Naive thymus-derived CD4-positive, alpha-beta T cell (primary cell): ENCODE data around the gene BHLHA15. TPM values are rescaled to one million over a fixed set of nuclear protein-coding genes. Genes with fewer than 3 reads are reported as not detected.

Source experiments
- ATAC-seq: fragments of 150-1000 bp; cut with Tn5 transposase; 2 replicates; pipeline ENCODE4 v1.10.0; 2021; ENCODE audit warnings: mild to moderate bottlenecking, moderate library complexity
- CTCF ChIA-PET: fragments of 350-600 bp; sonication (Branson Sonifier 250); formaldehyde crosslinking; loops from one replicate; lab custom pipeline; 2021; ENCODE audit warnings: antibody characterized with exemption; lab: Charles Lee
- POLR2A ChIA-PET: fragments of 350-600 bp; sonication (Branson Sonifier 250); formaldehyde crosslinking; loops from one replicate; lab custom pipeline; 2021; ENCODE audit warnings: antibody characterized with exemption, inconsistent platforms; lab: Charles Lee
- DNase-seq, 9 donors: peaks; one replicate each; pipeline versions ENCODE4 v3.0.0 to v3.0.0-alpha.2; 2020 to 2022; ENCODE audit warnings: mixed read lengths in 1 of 9
- H3K27ac ChIP-seq: one replicate; pipeline ENCODE4 v1.7.0; 2013; ENCODE audit warnings: mild to moderate bottlenecking, low read depth, low read length, moderate library complexity
- H3K27me3 ChIP-seq, 2 donors: one replicate each; pipeline ENCODE4 v1.7.0; 2013; ENCODE audit warnings: low read length in 2 of 2, mild to moderate bottlenecking in 2 of 2, moderate library complexity in 2 of 2; ENCODE audit not compliant: control insufficient read depth in 2 of 2, insufficient read depth in 2 of 2
- H3K36me3 ChIP-seq, 3 experiments: 1 replicate in 2 of 3; 2 replicates in 1 of 3; pipeline ENCODE4 v1.7.0; 2013; ENCODE audit warnings: low read length in 3 of 3, mild to moderate bottlenecking in 3 of 3, moderate library complexity in 1 of 3; ENCODE audit not compliant: insufficient read depth in 3 of 3, control insufficient read depth in 2 of 3
- H3K4me1 ChIP-seq, 2 donors: one replicate each; pipeline ENCODE4 v1.7.0; 2013; ENCODE audit warnings: low read length in 2 of 2, mild to moderate bottlenecking in 2 of 2, moderate library complexity in 1 of 2; ENCODE audit not compliant: control insufficient read depth in 2 of 2, insufficient read depth in 2 of 2
- H3K4me3 ChIP-seq: 2 replicates; pipeline ENCODE4 v1.7.0; 2013; ENCODE audit warnings: mild to moderate bottlenecking, low read length
- H3K9me3 ChIP-seq, 3 experiments: 1 replicate in 2 of 3; 2 replicates in 1 of 3; pipeline ENCODE4 v1.7.0; 2013; ENCODE audit warnings: low read length in 3 of 3; ENCODE audit not compliant: control insufficient read depth in 2 of 3
- H3K27ac Mint-ChIP-seq, 9 donors: one replicate each; pipeline ENCODE4 v1.8.0; 2020 to 2022; ENCODE audit warnings: mixed read lengths in 9 of 9, mild to moderate bottlenecking in 8 of 9, moderate library complexity in 5 of 9, inconsistent platforms in 2 of 9
- H3K27me3 Mint-ChIP-seq, 5 donors: one replicate each; pipeline ENCODE4 v1.8.0; 2021 to 2022; ENCODE audit warnings: mixed read lengths in 5 of 5, mild to moderate bottlenecking in 1 of 5
- H3K36me3 Mint-ChIP-seq, 5 donors: one replicate each; pipeline ENCODE4 v1.8.0; 2020 to 2022; ENCODE audit warnings: mixed read lengths in 5 of 5, mild to moderate bottlenecking in 3 of 5, inconsistent platforms in 1 of 5
- H3K4me1 Mint-ChIP-seq, 7 donors: one replicate each; pipeline ENCODE4 v1.8.0; 2020 to 2022; ENCODE audit warnings: mixed read lengths in 7 of 7, mild to moderate bottlenecking in 3 of 7, inconsistent platforms in 1 of 7
- H3K4me3 Mint-ChIP-seq, 10 donors: one replicate each; pipeline ENCODE4 v1.8.0; 2020 to 2022; ENCODE audit warnings: mild to moderate bottlenecking in 10 of 10, mixed read lengths in 10 of 10, moderate library complexity in 6 of 10, inconsistent platforms in 2 of 10
- H3K9me3 Mint-ChIP-seq, 11 donors: one replicate each; pipeline ENCODE4 v1.8.0; 2020 to 2022; ENCODE audit warnings: mixed read lengths in 11 of 11, mild to moderate bottlenecking in 4 of 11, inconsistent platforms in 1 of 11, moderate library complexity in 1 of 11
- intact Hi-C, 2 donors: fragments of 100-400 bp; cut with micrococcal nuclease; formaldehyde crosslinking; loops; one replicate each; pipeline ENCODE4 v1.15.1; 2023
- polyA plus RNA-seq, 2 donors: library from polyadenylated mRNA; unstranded; fragments of 300-500 nt; fragmentation: Illumina TruSeq; gene quantifications; one replicate each; pipeline ENCODE4 v1.2.3, GENCODE V29; 2021
- total RNA-seq, 6 experiments: library from RNA in 5 of 6; stranded (reverse) in 5 of 6; gene quantifications; 1 replicate in 5 of 6; 2 replicates in 1 of 6; pipeline ENCODE4 v1.2.3 and lab custom pipeline; 2021 to 2026

BHLHA15 gene
- under 1 TPM in 2 of 5 experiments, not detected in 3; 0.39 to 0.80 TPM for total RNA-seq
- not detected for polyA plus RNA-seq
- total RNA-seq (lab: John Stamatoyannopoulos, UW), result not detected

DNA sequence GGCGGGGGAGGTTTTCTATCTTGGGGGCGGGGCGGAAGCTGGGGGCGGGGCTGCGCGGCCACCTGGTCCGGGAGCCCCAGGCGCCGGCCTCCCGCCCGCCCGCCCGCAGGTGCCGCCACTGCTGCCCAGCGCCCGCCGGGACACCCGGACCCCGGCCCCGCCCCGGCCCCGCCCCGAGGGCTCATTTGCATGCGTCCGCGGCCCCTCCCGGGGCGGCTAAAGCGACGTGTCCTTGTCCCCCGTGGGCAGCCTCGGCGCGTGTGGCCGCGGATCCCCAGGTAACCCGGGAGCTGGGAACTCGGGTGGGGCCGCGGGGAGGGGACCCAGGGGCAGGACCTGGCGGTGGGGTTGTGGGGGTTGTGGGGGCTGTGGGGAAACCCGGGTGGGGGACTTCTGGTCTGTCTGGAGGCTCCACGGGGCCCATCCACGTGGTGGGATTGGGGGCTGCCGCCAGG is at the start of gene BHLHA15:
Gene BHLHA15 (plus strand): TSS at position 219 of the 455 bp plus-strand sequence. CDS start 871 bp downstream, outside the sequence.
- H3K27me3 ChIP-seq, result no peaks in the 10 kb centered on the region
- peaks cover 0 to 21% (median 7%) of the 10 kb centered on the region in 3 experiments for H3K36me3 ChIP-seq
- H3K27ac Mint-ChIP-seq, result peak within 1 kb of the TSS in 5 of 9 donors; percentile 25 to 84 (median 58)
- H3K4me3 Mint-ChIP-seq, result peak within 1 kb of the TSS; percentile 48 to 79 (median 64)
- intact Hi-C loops, result loop anchor here in 1 of 2 donors (1.0 to 2.0 kb wide), 2 partner anchors 9 to 40 kb away; no protein-coding TSS in a partner anchor
- no peaks in the 10 kb centered on the region for H3K9me3 Mint-ChIP-seq
- H3K4me3 ChIP-seq, result no peak within 1 kb of the TSS
- peaks cover 0 to 22% (median 7%) of the 10 kb centered on the region in 5 donors for H3K36me3 Mint-ChIP-seq
- peaks cover 0 to 5% of the 10 kb centered on the region in 2 donors for H3K4me1 ChIP-seq
- DNase-seq (peak in 1 of 9 donors; percentile 48), ATAC-seq (no peak)
- peaks cover 0 to 3% (median 0%) of the 10 kb centered on the region in 5 donors for H3K27me3 Mint-ChIP-seq
- H3K4me1 Mint-ChIP-seq, result peaks cover 0 to 14% (median 5%) of the 10 kb centered on the region in 7 donors
- no peak within 1 kb of the TSS for H3K27ac ChIP-seq
- ChIA-PET CTCF (interaction anchor here (1.0 kb wide), 1 partner anchor 39 kb away, joined by 3 read pairs; no protein-coding TSS in a partner anchor), POLR2A (interaction anchor here (1.8 to 2.1 kb wide), 2 partner anchors 9 to 40 kb away, joined by 8 to 14 read pairs; partner anchors contain the start of gene TECPR1)
- no peaks in the 10 kb centered on the region for H3K9me3 ChIP-seq

DNA sequence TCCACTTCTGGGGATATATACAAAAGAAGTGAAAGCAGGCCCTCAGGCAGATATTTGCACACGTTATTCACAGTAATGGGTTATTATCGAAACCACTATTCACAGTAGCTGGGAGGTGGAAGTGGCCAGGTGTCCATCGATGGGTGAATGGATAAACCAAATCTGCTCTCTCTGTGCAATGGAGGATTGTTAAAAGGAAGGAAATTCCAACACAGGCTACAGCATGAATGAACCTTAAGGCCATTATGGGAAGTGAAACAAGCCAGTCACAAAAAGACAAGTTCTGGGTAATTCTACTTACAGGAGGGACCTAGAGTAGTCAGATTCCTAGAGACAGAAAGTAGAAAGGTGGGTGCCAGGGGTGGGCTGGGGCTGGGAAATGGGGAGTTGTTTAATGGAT is 48.5 kb upstream of the BHLHA15 start:
- peaks cover 0 to 19% (median 16%) of the 10 kb centered on the region in 7 donors for H3K4me1 Mint-ChIP-seq
- intact Hi-C loops, result loop anchor here in 1 of 2 donors (10.0 kb wide), 1 partner anchor 1048 kb away; the partner anchor contains the start of gene SDHAF3
- CTCF ChIA-PET, result interaction anchor here (0.6 to 0.7 kb wide), 2 partner anchors 14 to 86 kb away, joined by 3 read pairs; no protein-coding TSS in a partner anchor
- POLR2A ChIA-PET, result no interaction called here
- H3K4me3 Mint-ChIP-seq, result no peak overlapping the region
- no peaks in the 10 kb centered on the region for H3K27me3 ChIP-seq
- H3K9me3 Mint-ChIP-seq, result no peaks in the 10 kb centered on the region
- DNase-seq (no peak), ATAC-seq (peak; percentile 47)
- H3K36me3 Mint-ChIP-seq, result peaks cover 0 to 16% (median 5%) of the 10 kb centered on the region in 5 donors
- H3K27ac Mint-ChIP-seq, result peak overlapping the region in 3 of 9 donors; percentile 6 to 66 (median 43)
- no peaks in the 10 kb centered on the region for H3K9me3 ChIP-seq
- no peaks in the 10 kb centered on the region for H3K4me1 ChIP-seq
- no peaks in the 10 kb centered on the region for H3K27me3 Mint-ChIP-seq
- H3K36me3 ChIP-seq, result peaks cover 0 to 14% (median 0%) of the 10 kb centered on the region in 3 experiments
- no peak overlapping the region for H3K4me3 ChIP-seq
- H3K27ac ChIP-seq, result no peak overlapping the region

GRCh38 chr7:98163269-98163668 is 48.0 kb upstream of the BHLHA15 start:
- no peak overlapping the region for H3K4me3 ChIP-seq
- intact Hi-C loops, result loop anchor here in 1 of 2 donors (10.0 kb wide), 1 partner anchor 1048 kb away; the partner anchor contains the start of gene SDHAF3
- Mint-ChIP-seq H3K27me3 (no peaks in the 10 kb centered on the region), H3K36me3 (peaks cover 0 to 16% (median 4%) of the 10 kb centered on the region in 5 donors), H3K27ac (peak overlapping the region in 1 of 9 donors; percentile 66), H3K4me3 (no peak overlapping the region), H3K9me3 (no peaks in the 10 kb centered on the region), H3K4me1 (peaks cover 2 to 23% (median 18%) of the 10 kb centered on the region in 7 donors)
- no peaks in the 10 kb centered on the region for H3K9me3 ChIP-seq
- peaks cover 0 to 9% (median 0%) of the 10 kb centered on the region in 3 experiments for H3K36me3 ChIP-seq
- H3K27ac ChIP-seq, result no peak overlapping the region
- ChIA-PET POLR2A (no interaction called here), CTCF (interaction anchor here (0.6 to 6.4 kb wide), 2 partner anchors 86 to 141 kb away, joined by 3 to 85 read pairs; no protein-coding TSS in a partner anchor)
- no peaks in the 10 kb centered on the region for H3K4me1 ChIP-seq
- DNase-seq, result no peak
- H3K27me3 ChIP-seq, result no peaks in the 10 kb centered on the region
- ATAC-seq, result no peak

GRCh38 chr7:98163704-98164494 is 47.3 kb upstream of the BHLHA15 start:
- Mint-ChIP-seq H3K27ac (peak overlapping the region in 1 of 9 donors; percentile 79), H3K36me3 (peaks cover 0 to 16% (median 4%) of the 10 kb centered on the region in 5 donors), H3K27me3 (no peaks in the 10 kb centered on the region), H3K9me3 (no peaks in the 10 kb centered on the region), H3K4me3 (no peak overlapping the region), H3K4me1 (peaks cover 5 to 26% (median 22%) of the 10 kb centered on the region in 7 donors)
- Histone ChIP-seq H3K36me3 (peaks cover 0 to 9% (median 0%) of the 10 kb centered on the region in 3 experiments), H3K9me3 (no peaks in the 10 kb centered on the region), H3K4me1 (no peaks in the 10 kb centered on the region), H3K4me3 (no peak overlapping the region), H3K27ac (no peak overlapping the region), H3K27me3 (no peaks in the 10 kb centered on the region)
- ChIA-PET POLR2A (no interaction called here), CTCF (interaction anchor here (6.4 kb wide), 1 partner anchor 142 kb away, joined by 85 read pairs; no protein-coding TSS in a partner anchor)
- ATAC-seq (no peak), DNase-seq (no peak)
- intact Hi-C loops, result loop anchor here in 1 of 2 donors (10.0 kb wide), 1 partner anchor 1049 kb away; the partner anchor contains the start of gene SDHAF3

DNA sequence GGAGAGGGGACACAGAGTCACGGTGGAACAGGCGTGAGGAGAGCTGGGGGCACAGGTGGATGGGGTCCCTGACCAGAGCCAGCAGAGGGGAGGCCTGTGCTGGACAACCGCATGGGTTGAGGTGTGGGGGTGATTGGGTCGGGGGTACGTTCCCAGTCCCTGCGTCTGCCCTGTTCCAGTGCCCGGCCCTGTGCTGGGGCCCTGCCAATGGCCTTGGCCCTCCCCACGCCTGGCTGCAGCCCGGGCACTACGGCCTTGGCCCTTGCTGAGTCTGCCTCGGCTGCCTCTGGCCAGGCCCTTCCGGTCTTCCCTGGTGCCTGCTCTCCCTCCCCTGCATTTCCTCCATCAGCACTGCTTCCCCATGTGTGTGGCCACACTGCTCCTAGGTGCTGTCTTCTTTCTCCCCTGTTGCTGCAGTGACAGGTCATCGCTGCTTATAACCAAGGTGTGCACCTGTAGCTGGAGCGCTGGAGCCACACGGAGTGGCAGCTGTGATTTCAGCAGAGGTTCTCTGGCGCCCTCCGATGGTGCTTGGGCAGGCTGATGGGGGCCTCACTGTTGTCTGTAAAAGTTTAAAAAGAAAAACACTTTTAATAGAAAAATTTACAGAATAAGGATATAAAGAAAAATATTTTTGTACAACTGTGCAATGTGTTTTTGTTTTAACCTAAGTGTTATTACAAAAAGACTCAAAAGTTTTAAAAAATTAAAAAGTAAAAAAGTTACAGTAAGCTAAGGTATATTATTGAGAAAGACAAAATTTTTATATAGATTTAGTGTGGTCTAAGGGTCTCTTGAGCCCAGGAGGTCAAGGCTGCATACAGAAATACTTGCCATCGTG is 45.2 kb upstream of the BHLHA15 start:
- H3K4me3 ChIP-seq, result no peak overlapping the region
- peak overlapping the region in 1 of 9 donors; percentile 46 for H3K27ac Mint-ChIP-seq
- no peaks in the 10 kb centered on the region for H3K27me3 Mint-ChIP-seq
- H3K36me3 Mint-ChIP-seq, result peaks cover 0 to 20% (median 0%) of the 10 kb centered on the region in 5 donors
- no peaks in the 10 kb centered on the region for H3K9me3 Mint-ChIP-seq
- H3K27ac ChIP-seq, result no peak overlapping the region
- ChIA-PET CTCF (interaction anchor here (0.6 to 6.4 kb wide), 10 partner anchors 9 to 1465 kb away, joined by 3 to 85 read pairs (median 4); partner anchors contain the start of gene TRRAP), POLR2A (no interaction called here)
- intact Hi-C loops, result loop anchor here in 1 of 2 donors (5.0 to 10.0 kb wide), 2 partner anchors 36 to 1051 kb away; partner anchors contain the start of gene SDHAF3
- peak in 8 of 9 donors; percentile 16 to 56 (median 48) for DNase-seq
- H3K4me1 ChIP-seq, result no peaks in the 10 kb centered on the region
- H3K36me3 ChIP-seq, result peaks cover 0 to 9% (median 4%) of the 10 kb centered on the region in 3 experiments
- H3K4me1 Mint-ChIP-seq, result peaks cover 11 to 34% (median 26%) of the 10 kb centered on the region in 7 donors
- no peaks in the 10 kb centered on the region for H3K9me3 ChIP-seq
- no peaks in the 10 kb centered on the region for H3K27me3 ChIP-seq
- H3K4me3 Mint-ChIP-seq, result no peak overlapping the region
- ATAC-seq, result peak; percentile 70
